SIG-M5 (cell line): ENCODE results near the gene PDE4D.

Source experiments
- DNase-seq: peaks from one replicate; lab custom pipeline; 2025; lab: John Stamatoyannopoulos, UW

PDE4D gene

GRCh38 chr5:59251627-59252026, 641.9 kb downstream of the PDE4D start:
- no peak for DNase-seq

GRCh38 chr5:59249726-59250125, 643.8 kb downstream of the PDE4D start:
- no peak for DNase-seq

GRCh38 chr5:59249160-59249559, 644.4 kb downstream of the PDE4D start:
- DNase-seq = no peak

GRCh38 chr5:59246882-59247281, 646.6 kb downstream of the PDE4D start:
- no peak for DNase-seq

GRCh38 chr5:59246145-59246869, 647.2 kb downstream of the PDE4D start:
- no peak for DNase-seq

- DNase-seq = no peak
Observed at GRCh38 chr5:59245198-59245597, 648.3 kb downstream of the PDE4D start.

- DNase-seq = no peak
Observed at GRCh38 chr5:59241552-59241951, 652.0 kb downstream of the PDE4D start.

- no peak for DNase-seq
Observed at GRCh38 chr5:59241119-59241518, 652.4 kb downstream of the PDE4D start.

GRCh38 chr5:59238126-59238902, 655.2 kb downstream of the PDE4D start:
- DNase-seq = no peak

GRCh38 chr5:59236986-59237385, 656.5 kb downstream of the PDE4D start:
- no peak for DNase-seq

GRCh38 chr5:59236448-59236847, 657.1 kb downstream of the PDE4D start:
- no peak for DNase-seq

- no peak for DNase-seq
Observed at GRCh38 chr5:59234236-59234635, 659.3 kb downstream of the PDE4D start.

GRCh38 chr5:59231221-59231931, 662.1 kb downstream of the PDE4D start:
- DNase-seq = no peak

- no peak for DNase-seq
Observed at GRCh38 chr5:59222687-59223511, 670.6 kb downstream of the PDE4D start.

GRCh38 chr5:59221769-59222168, 671.8 kb downstream of the PDE4D start:
- no peak for DNase-seq

- no peak for DNase-seq
Observed at GRCh38 chr5:59218424-59219045, 675.0 kb downstream of the PDE4D start.

GRCh38 chr5:59216841-59217240, 676.7 kb downstream of the PDE4D start:
- no peak for DNase-seq

- DNase-seq = no peak
Observed at GRCh38 chr5:59212596-59212995, 680.9 kb downstream of the PDE4D start.

GRCh38 chr5:59209758-59210359, 683.7 kb downstream of the PDE4D start:
- DNase-seq = no peak

GRCh38 chr5:59208474-59208873, 685.1 kb downstream of the PDE4D start:
- DNase-seq = no peak

- no peak for DNase-seq
Observed at GRCh38 chr5:59207401-59207800, 686.1 kb downstream of the PDE4D start.
